Muscle of leg (tissue), 11 donors: ENCODE data around the gene MAP3K8. TPM values are rescaled to one million over a fixed set of nuclear protein-coding genes. Genes with fewer than 3 reads are reported as not detected.

Experiments
- DNase-seq: peaks from one replicate; pipeline ENCODE4 v3.0.0; 2013
- H3K27ac ChIP-seq: one replicate; pipeline ENCODE4 v1.5.1; 2013; ENCODE audit warnings: mild to moderate bottlenecking, low read length, control low read depth
- H3K27me3 ChIP-seq: one replicate; pipeline ENCODE4 v1.6.1; 2013; ENCODE audit warnings: low read length; ENCODE audit not compliant: control insufficient read depth, insufficient read depth
- H3K36me3 ChIP-seq: one replicate; pipeline ENCODE4 v1.6.1; 2013; ENCODE audit warnings: low read length; ENCODE audit not compliant: control insufficient read depth, insufficient read depth
- H3K4me1 ChIP-seq: one replicate; pipeline ENCODE4 v1.6.1; 2013; ENCODE audit warnings: low read length; ENCODE audit not compliant: control insufficient read depth, insufficient read depth
- H3K4me3 ChIP-seq: one replicate; pipeline ENCODE4 v1.5.1; 2013; ENCODE audit warnings: low read length, control low read depth
- H3K9me3 ChIP-seq: replicated peaks from 2 replicates; pipeline ENCODE4 v1.6.1; 2013; ENCODE audit warnings: low read depth, low read length; ENCODE audit not compliant: control insufficient read depth
- WGBS: methylation state at CpG from one replicate; pipeline ENCODE4 v1.1.5; 2013; ENCODE audit warnings: missing lambda C conversion rate; ENCODE audit not compliant: insufficient coverage; 5-methylcytosine and 5-hydroxymethylcytosine counted together
- polyA plus RNA-seq, 8 donors: library from polyadenylated mRNA; unstranded; fragments of 120-200 nt; gene quantifications; one replicate each; pipeline versions ENCODE4 v1.2.1 to v1.2.3, GENCODE V29; 2013; ENCODE audit warnings: inconsistent platforms in 1 of 8, low replicate concordance in 1 of 8; ENCODE audit not compliant: insufficient read length in 8 of 8, insufficient read depth in 1 of 8
- total RNA-seq: library from RNA; stranded (reverse); fragments of 120-200 nt; gene quantifications from one replicate; pipeline ENCODE4 v1.2.4, GENCODE V29; 2013

MAP3K8 gene
- total and polyA plus RNA-seq, 9 donors = 2.0 to 5.0 (median 3.5) TPM

GRCh38 chr10:30500534-30500933, 66.5 kb downstream of the MAP3K8 start:
- no peak overlapping the region for H3K4me3 ChIP-seq
- DNase-seq = no peak
- WGBS = no CpG with 5 or more reads among the region's 2 CpGs

DNA sequence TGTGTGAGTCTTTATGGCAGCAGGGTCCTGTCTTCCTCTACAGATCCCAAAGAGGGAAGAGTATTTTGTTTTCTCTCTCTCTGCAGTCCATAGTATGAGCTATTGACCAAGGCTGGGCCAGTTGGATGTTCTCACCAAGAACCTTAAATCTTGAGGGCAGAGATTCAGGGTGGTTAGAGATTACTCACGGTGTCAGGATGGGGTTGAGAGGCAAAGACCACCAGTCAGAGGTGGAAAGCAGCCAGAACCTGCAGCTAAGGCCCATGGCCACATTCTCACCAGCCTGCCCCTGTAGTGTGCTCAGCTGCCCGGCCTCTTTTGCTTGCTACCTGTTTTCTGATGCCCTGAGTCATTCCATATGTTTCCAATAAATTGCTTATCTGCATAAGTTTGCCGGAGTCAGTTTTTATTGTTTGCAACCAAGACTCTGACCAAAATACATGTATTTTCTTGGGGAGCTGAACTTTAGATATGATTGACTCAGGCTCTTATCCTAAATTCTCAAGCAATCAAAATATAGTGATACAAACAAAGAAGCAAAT, 67.0 kb downstream of the MAP3K8 start:
- Histone ChIP-seq H3K4me3 (no peak overlapping the region), H3K27me3 (peaks cover 4% of the 10 kb centered on the region), H3K36me3 (no peaks in the 10 kb centered on the region), H3K27ac (no peak overlapping the region), H3K9me3 (no peaks in the 10 kb centered on the region), H3K4me1 (no peaks in the 10 kb centered on the region)
- DNase-seq = no peak
- WGBS = 40% methylated on average over 2 of the region's 3 CpGs

More at GRCh38 chr10:30500534-30500933, 66.5 kb downstream of the MAP3K8 start:
- Histone ChIP-seq H3K9me3 (no peaks in the 10 kb centered on the region), H3K27me3 (peaks cover 4% of the 10 kb centered on the region), H3K4me1 (no peaks in the 10 kb centered on the region), H3K36me3 (no peaks in the 10 kb centered on the region), H3K27ac (no peak overlapping the region)

GRCh38 chr10:30502266-30503060, 68.5 kb downstream of the MAP3K8 start:
- Histone ChIP-seq H3K27me3 (peaks cover 4% of the 10 kb centered on the region), H3K36me3 (no peaks in the 10 kb centered on the region), H3K4me1 (no peaks in the 10 kb centered on the region), H3K4me3 (no peak overlapping the region), H3K27ac (no peak overlapping the region), H3K9me3 (no peaks in the 10 kb centered on the region)
- WGBS = 48% methylated on average over 7 of the region's 11 CpGs
- peak; percentile 36 for DNase-seq

GRCh38 chr10:30503700-30504266, 69.8 kb downstream of the MAP3K8 start:
- H3K9me3 ChIP-seq = no peaks in the 10 kb centered on the region
- WGBS = 85% methylated on average over 7 of the region's 10 CpGs
- no peaks in the 10 kb centered on the region for H3K4me1 ChIP-seq
- no peak overlapping the region for H3K4me3 ChIP-seq
- DNase-seq = no peak
- no peak overlapping the region for H3K27ac ChIP-seq
- H3K36me3 ChIP-seq = no peaks in the 10 kb centered on the region
- peaks cover 4% of the 10 kb centered on the region for H3K27me3 ChIP-seq

DNA sequence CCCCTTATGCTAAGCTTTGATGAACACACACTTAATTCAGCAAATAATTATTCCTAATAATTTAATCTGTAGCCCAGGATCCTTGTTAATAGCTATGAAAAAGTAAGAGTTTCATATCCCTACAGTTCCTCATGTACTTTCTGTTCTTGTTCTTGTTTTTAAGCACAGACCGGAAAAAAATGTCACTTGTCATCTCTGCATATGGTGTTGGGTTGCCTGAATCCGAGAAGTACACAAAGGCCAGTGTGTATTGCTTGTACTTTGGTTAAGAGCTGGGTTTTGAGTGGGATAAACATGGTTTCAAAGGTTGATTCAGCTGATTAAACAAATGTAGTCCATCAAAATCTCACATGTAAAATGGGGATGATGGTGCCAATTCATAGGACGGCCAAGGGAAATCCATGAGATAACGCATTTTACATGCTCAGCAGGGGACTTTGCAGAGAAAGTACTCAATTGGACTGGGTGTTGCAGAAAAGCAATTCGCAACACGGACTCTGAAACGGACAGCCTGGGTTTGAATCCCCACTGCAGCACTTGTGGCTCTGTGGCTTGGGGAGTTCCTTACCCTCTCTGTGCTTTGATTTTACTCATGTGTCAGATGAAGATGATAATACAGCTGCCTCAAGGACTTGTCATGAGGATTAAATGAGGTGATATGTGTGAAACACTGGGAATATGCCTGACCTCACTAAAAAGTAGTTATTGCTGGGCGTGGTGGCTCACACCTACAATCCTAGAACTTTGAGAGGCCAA, 71.7 kb downstream of the MAP3K8 start:
- Histone ChIP-seq H3K9me3 (no peaks in the 10 kb centered on the region), H3K36me3 (no peaks in the 10 kb centered on the region), H3K4me3 (no peak overlapping the region), H3K27ac (peak overlapping the region; percentile 17), H3K27me3 (peaks cover 4% of the 10 kb centered on the region), H3K4me1 (peaks cover 4% of the 10 kb centered on the region)
- peak; percentile 63 for DNase-seq
- WGBS = 74% methylated on average over 8 of the region's 8 CpGs

- WGBS = 63% methylated on average over 1 of the region's 3 CpGs
- DNase-seq = no peak
- no peaks in the 10 kb centered on the region for H3K36me3 ChIP-seq
- H3K27ac ChIP-seq = no peak overlapping the region
- no peaks in the 10 kb centered on the region for H3K27me3 ChIP-seq
- H3K4me3 ChIP-seq = no peak overlapping the region
- no peaks in the 10 kb centered on the region for H3K9me3 ChIP-seq
- peaks cover 4% of the 10 kb centered on the region for H3K4me1 ChIP-seq
These were observed 75.5 kb downstream of the MAP3K8 start for GRCh38 chr10:30509508-30509907.

DNA sequence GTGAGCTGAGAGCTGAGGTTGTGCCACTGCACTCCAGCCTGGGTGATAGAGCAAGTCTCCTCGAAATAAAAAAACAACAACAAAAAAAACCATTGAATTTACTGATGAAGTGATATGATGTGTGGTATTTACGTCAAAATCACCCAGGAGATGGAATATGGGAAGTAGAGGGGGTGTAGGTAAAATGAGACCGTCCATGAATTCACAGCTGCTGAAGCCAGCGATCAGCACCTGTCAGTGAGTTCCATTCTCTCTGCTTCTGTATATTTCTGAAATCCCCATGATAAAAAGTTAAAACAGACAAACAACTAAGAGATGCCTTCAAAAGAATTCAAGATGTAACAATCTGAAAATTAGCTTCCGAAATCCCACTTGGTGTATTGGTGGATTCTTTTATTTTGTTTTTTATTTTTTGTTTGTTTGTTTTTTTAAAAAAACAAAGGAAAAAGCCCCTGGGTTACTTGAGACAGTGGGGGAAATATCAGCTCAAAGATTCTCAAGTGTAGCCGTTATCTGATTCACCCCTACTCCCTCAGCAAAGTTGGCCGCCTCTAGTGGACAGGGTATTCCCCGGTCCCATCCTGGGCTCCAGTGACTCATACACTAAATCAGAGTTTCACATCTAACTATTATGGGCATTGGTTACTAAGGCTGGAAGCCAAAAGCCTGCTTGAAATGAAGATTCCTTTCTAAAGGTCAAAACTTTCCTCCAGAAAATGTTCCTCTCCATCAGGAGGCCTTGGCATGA, 76.4 kb downstream of the MAP3K8 start:
- no peak overlapping the region for H3K27ac ChIP-seq

GRCh38 chr10:30510932-30511700, 77.1 kb downstream of the MAP3K8 start:
- Histone ChIP-seq H3K9me3 (no peaks in the 10 kb centered on the region), H3K4me1 (peaks cover 4% of the 10 kb centered on the region), H3K27ac (no peak overlapping the region), H3K36me3 (no peaks in the 10 kb centered on the region), H3K4me3 (no peak overlapping the region), H3K27me3 (no peaks in the 10 kb centered on the region)
- DNase-seq = no peak
- WGBS = no CpG with 5 or more reads among the region's 4 CpGs

More for the DNA sequence above, 76.4 kb downstream of the MAP3K8 start:
- no peaks in the 10 kb centered on the region for H3K9me3 ChIP-seq
- no CpG with 5 or more reads among the region's 8 CpGs for WGBS
- H3K36me3 ChIP-seq = no peaks in the 10 kb centered on the region
- H3K27me3 ChIP-seq = no peaks in the 10 kb centered on the region
- no peak overlapping the region for H3K4me3 ChIP-seq
- H3K4me1 ChIP-seq = peaks cover 4% of the 10 kb centered on the region
- DNase-seq = peak; percentile 32
